Daoy (cell line): ENCODE data around the gene SMARCAD1. TPM values are rescaled to one million over a fixed set of nuclear protein-coding genes. Genes with fewer than 3 reads are reported as not detected.
"Not testable (repeated sequence)": the region's sequence is repeated elsewhere in the genome, so short reads cannot be mapped to it uniquely, and the experiment has no call there.

ENCODE experiments used
- DNase-seq: peaks from one replicate; pipeline ENCODE4 v3.0.0-alpha.2; 2015; ENCODE audit warnings: low read depth
- total RNA-seq: library from RNA; depleted of rRNA; stranded (reverse); fragments of >200 nt; shearing (Covaris generic); gene quantifications from 2 replicates; pipeline ENCODE4 v1.2.3, GENCODE V29; 2014

SMARCAD1 gene
- total RNA-seq, 1 experiment from 2014 or later = 18.1 TPM

- no peak for DNase-seq
Observed at GRCh38 chr4:94232519-94232918, 24.9 kb downstream of the SMARCAD1 start.

GRCh38 chr4:94235825-94236224 lies 28.2 kb downstream of the SMARCAD1 start:
- DNase-seq = no peak

- DNase-seq = no peak
Observed at GRCh38 chr4:94237271-94237670, 29.6 kb downstream of the SMARCAD1 start.

GRCh38 chr4:94238160-94238559 lies 30.5 kb downstream of the SMARCAD1 start:
- no peak for DNase-seq

- DNase-seq = no peak
Observed at GRCh38 chr4:94240384-94240783, 32.7 kb downstream of the SMARCAD1 start.

GRCh38 chr4:94244087-94244828 lies 36.6 kb downstream of the SMARCAD1 start:
- no peak for DNase-seq

GRCh38 chr4:94244829-94245185 lies 37.1 kb downstream of the SMARCAD1 start:
- no peak for DNase-seq

- DNase-seq = no peak
Observed at GRCh38 chr4:94251094-94251493, 43.4 kb downstream of the SMARCAD1 start.

GRCh38 chr4:94253036-94253435 lies 45.4 kb downstream of the SMARCAD1 start:
- DNase-seq = no peak

- no peak for DNase-seq
Observed at GRCh38 chr4:94256144-94256783, 48.6 kb downstream of the SMARCAD1 start.

- no peak for DNase-seq
Observed at GRCh38 chr4:94256828-94257227, 49.2 kb downstream of the SMARCAD1 start.

GRCh38 chr4:94262163-94263016 lies 54.7 kb downstream of the SMARCAD1 start:
- DNase-seq = no peak

- DNase-seq = no peak
Observed at GRCh38 chr4:94267037-94267436, 59.4 kb downstream of the SMARCAD1 start.

GRCh38 chr4:94271248-94271647 lies 63.6 kb downstream of the SMARCAD1 start:
- DNase-seq = no peak

GRCh38 chr4:94274912-94275311 lies 67.2 kb downstream of the SMARCAD1 start:
- no peak for DNase-seq

GRCh38 chr4:94276204-94276603 lies 68.5 kb downstream of the SMARCAD1 start:
- no peak for DNase-seq

- DNase-seq = no peak
Observed at GRCh38 chr4:94277534-94277933, 69.9 kb downstream of the SMARCAD1 start.

- DNase-seq = no peak
Observed at GRCh38 chr4:94278781-94279180, 71.1 kb downstream of the SMARCAD1 start.

GRCh38 chr4:94284889-94285288 lies 77.2 kb downstream of the SMARCAD1 start:
- no peak for DNase-seq

- DNase-seq = no peak
Observed at GRCh38 chr4:94285666-94286065, 78.0 kb downstream of the SMARCAD1 start.

- no peak for DNase-seq
Observed at GRCh38 chr4:94290245-94290644, 82.6 kb downstream of the SMARCAD1 start.

GRCh38 chr4:94293981-94294380 lies 86.3 kb downstream of the SMARCAD1 start:
- not testable (repeated sequence) for DNase-seq

GRCh38 chr4:94295473-94295872 lies 87.8 kb downstream of the SMARCAD1 start:
- DNase-seq = not testable (repeated sequence)
